NCI-H2107 (cell line): ENCODE measurements around the gene PRPSAP2.

Experiments
- DNase-seq: peaks from one replicate; lab custom pipeline; 2025; lab: John Stamatoyannopoulos, UW

The PRPSAP2 gene

GRCh38 chr17:18962494-18962815, 104.5 kb downstream of the PRPSAP2 start:
- no peak for DNase-seq

GRCh38 chr17:18963126-18964017, 105.4 kb downstream of the PRPSAP2 start:
- no peak for DNase-seq

- DNase-seq = no peak
Observed at GRCh38 chr17:18964018-18964351, 106.1 kb downstream of the PRPSAP2 start.

GRCh38 chr17:18964550-18964949, 106.6 kb downstream of the PRPSAP2 start:
- no peak for DNase-seq

- DNase-seq = no peak
Observed at GRCh38 chr17:18965530-18966236, 107.8 kb downstream of the PRPSAP2 start.

- DNase-seq = peak; percentile 32
Observed at GRCh38 chr17:18966831-18967624, 109.1 kb downstream of the PRPSAP2 start.

- DNase-seq = no peak
Observed at GRCh38 chr17:18967916-18968315, 110.0 kb downstream of the PRPSAP2 start.

GRCh38 chr17:18968345-18968744, 110.4 kb downstream of the PRPSAP2 start:
- DNase-seq = no peak

- no peak for DNase-seq
Observed at GRCh38 chr17:18968945-18969887, 111.3 kb downstream of the PRPSAP2 start.

- DNase-seq = no peak
Observed at GRCh38 chr17:18970582-18971480, 112.9 kb downstream of the PRPSAP2 start.

GRCh38 chr17:18971801-18972200, 113.9 kb downstream of the PRPSAP2 start:
- DNase-seq = no peak

GRCh38 chr17:18974407-18975149, 116.6 kb downstream of the PRPSAP2 start:
- no peak for DNase-seq

- no peak for DNase-seq
Observed at GRCh38 chr17:18975597-18975996, 117.7 kb downstream of the PRPSAP2 start.

GRCh38 chr17:18976201-18976600, 118.3 kb downstream of the PRPSAP2 start:
- no peak for DNase-seq

- no peak for DNase-seq
Observed at GRCh38 chr17:18977021-18977420, 119.1 kb downstream of the PRPSAP2 start.

- DNase-seq = no peak
Observed at GRCh38 chr17:18977646-18978045, 119.7 kb downstream of the PRPSAP2 start.

- no peak for DNase-seq
Observed at GRCh38 chr17:18978050-18978449, 120.1 kb downstream of the PRPSAP2 start.

- no peak for DNase-seq
Observed at GRCh38 chr17:18978655-18979054, 120.7 kb downstream of the PRPSAP2 start.
